BJ (cell line): ENCODE measurements around the gene NAGS. TPM values are rescaled to one million over a fixed set of nuclear protein-coding genes. Genes with fewer than 3 reads are reported as not detected.

Source experiments
- CTCF ChIA-PET: fragments of 350-600 bp; formaldehyde crosslinking; extraction: SDS; loops from one replicate; lab custom pipeline; 2021; ENCODE audit warnings: antibody characterized with exemption, inconsistent platforms; lab: Yijun Ruan, JAX
- POLR2A ChIA-PET: fragments of 300-600 bp; sonication (Branson Sonifier 250); formaldehyde crosslinking; extraction: SDS; loops from one replicate; lab custom pipeline; 2021; ENCODE audit warnings: antibody characterized with exemption; lab: Charles Lee
- DNase-seq: peaks from one replicate; pipeline ENCODE4 v3.0.0-alpha.2; 2011; ENCODE audit warnings: low read depth
- H3K27me3 ChIP-seq: 2 replicates; pipeline ENCODE4 v1.6.0; 2011; ENCODE audit warnings: low read length; ENCODE audit not compliant: control insufficient read depth, insufficient read depth
- H3K36me3 ChIP-seq: 2 replicates; pipeline ENCODE4 v1.5.1; 2011; ENCODE audit warnings: low read length; ENCODE audit not compliant: control insufficient read depth, insufficient read depth
- H3K4me3 ChIP-seq: 2 replicates; pipeline ENCODE4 v1.5.1; 2011; ENCODE audit warnings: low read depth, mild to moderate bottlenecking, control low read depth, low read length
- CTCF ChIP-seq: IDR thresholded peaks from 2 replicates; pipeline ENCODE4 v1.5.1; 2011; ENCODE audit warnings: low read depth, mild to moderate bottlenecking, control low read depth, inconsistent platforms, low read length, moderate library complexity; ENCODE audit not compliant: insufficient read depth
- polyA plus RNA-seq: library from polyadenylated mRNA; depleted of rRNA; stranded (reverse); fragments of >200 nt; gene quantifications from 2 replicates; pipeline ENCODE4 v1.2.3, GENCODE V29; 2011

NAGS gene
- polyA plus RNA-seq, 1 experiment: 1.6 TPM

GRCh38 chr17:43974382-43975266 lies 29.8 kb upstream of the NAGS start:
- CTCF ChIA-PET: no interaction called here
- DNase-seq: no peak
- POLR2A ChIA-PET: no interaction called here
- no peak for TF ChIP-seq CTCF
- no peaks in the 10 kb centered on the region for H3K36me3 ChIP-seq
- H3K27me3 ChIP-seq: peaks cover 20% of the 10 kb centered on the region
- H3K4me3 ChIP-seq: no peak overlapping the region

- Histone ChIP-seq H3K4me3 (no peak overlapping the region), H3K36me3 (no peaks in the 10 kb centered on the region), H3K27me3 (peaks cover 20% of the 10 kb centered on the region)
- TF ChIP-seq CTCF: no peak
- POLR2A ChIA-PET: no interaction called here
- CTCF ChIA-PET: no interaction called here
- no peak for DNase-seq
Observed at GRCh38 chr17:43975898-43976297, 28.5 kb upstream of the NAGS start.

- Histone ChIP-seq H3K27me3 (peaks cover 21% of the 10 kb centered on the region), H3K36me3 (no peaks in the 10 kb centered on the region), H3K4me3 (no peak overlapping the region)
- POLR2A ChIA-PET: no interaction called here
- CTCF ChIA-PET: no interaction called here
- TF ChIP-seq CTCF: no peak
- no peak for DNase-seq
Observed at GRCh38 chr17:43976963-43977837, 27.2 kb upstream of the NAGS start.

- TF ChIP-seq CTCF: no peak
- ChIA-PET POLR2A (no interaction called here), CTCF (no interaction called here)
- peaks cover 24% of the 10 kb centered on the region for H3K27me3 ChIP-seq
- no peaks in the 10 kb centered on the region for H3K36me3 ChIP-seq
- no peak overlapping the region for H3K4me3 ChIP-seq
- DNase-seq: no peak
Observed at GRCh38 chr17:43978078-43978477, 26.3 kb upstream of the NAGS start.

GRCh38 chr17:43979011-43979410 lies 25.4 kb upstream of the NAGS start:
- CTCF ChIA-PET: interaction anchor here (0.6 to 1.9 kb wide), 3 partner anchors 11 to 35 kb away, joined by 3 to 8 read pairs (median 7); no protein-coding TSS in a partner anchor
- TF ChIP-seq CTCF: no peak
- DNase-seq: no peak
- Histone ChIP-seq H3K4me3 (no peak overlapping the region), H3K27me3 (peaks cover 26% of the 10 kb centered on the region), H3K36me3 (no peaks in the 10 kb centered on the region)
- POLR2A ChIA-PET: no interaction called here
